IMR-90 (cell line): ENCODE measurements around the gene DPYSL5. TPM values are rescaled to one million over a fixed set of nuclear protein-coding genes. Genes with fewer than 3 reads are reported as not detected.

Source experiments
- ATAC-seq: fragments of 200-7000 bp; cut with Tn5 transposase; 2 replicates; pipeline ENCODE4 v1.9.1; 2020; ENCODE audit warnings: low read depth, mild to moderate bottlenecking, moderate library complexity
- BruUV-seq: library from RNA; stranded (reverse); fragments of 400-500 nt; replicated peaks from 2 replicates; lab custom pipeline; 2021; lab: Mats Ljungman, UMichigan
- CTCF ChIA-PET: fragments of 300-600 bp; formaldehyde crosslinking; extraction: SDS; loops from one replicate; lab custom pipeline; 2021; ENCODE audit warnings: antibody characterized with exemption; lab: Yijun Ruan, JAX
- POLR2A ChIA-PET: fragments of 300-600 bp; sonication (Branson Sonifier 250); formaldehyde crosslinking; loops from one replicate; lab custom pipeline; 2022; ENCODE audit warnings: antibody characterized with exemption; ENCODE audit not compliant: unreplicated experiment; lab: Charles Lee
- DNase-seq: peaks from one replicate; pipeline ENCODE4 v3.0.0; 2013
- H2AFZ ChIP-seq: replicated peaks from 2 replicates; pipeline ENCODE3; 2013; ENCODE audit warnings: low read length, mild to moderate bottlenecking; ENCODE audit not compliant: poor library complexity
- H2AK5ac ChIP-seq: 2 replicates; pipeline ENCODE4 v1.6.1; 2013; ENCODE audit warnings: low read depth, low read length, inconsistent platforms
- H2AK9ac ChIP-seq: replicated peaks from 2 replicates; pipeline ENCODE3; 2013; ENCODE audit warnings: mild to moderate bottlenecking, low read depth, low read length, moderate library complexity; ENCODE audit not compliant: poor library complexity
- H2BK120ac ChIP-seq: 2 replicates; pipeline ENCODE4 v1.6.1; 2013; ENCODE audit warnings: low read depth, low read length, inconsistent platforms
- H2BK15ac ChIP-seq: 3 replicates; pipeline ENCODE4 v1.6.1; 2013; ENCODE audit warnings: low read depth, low read length, inconsistent platforms
- H2BK20ac ChIP-seq: 2 replicates; pipeline ENCODE4 v1.6.1; 2013; ENCODE audit warnings: low read depth, mild to moderate bottlenecking, inconsistent platforms, low read length, moderate library complexity
- H2BK5ac ChIP-seq: 2 replicates; pipeline ENCODE4 v1.6.1; 2013; ENCODE audit warnings: mild to moderate bottlenecking, low read depth, low read length, inconsistent platforms; ENCODE audit not compliant: poor library complexity, severe bottlenecking
- H3K14ac ChIP-seq: replicated peaks from 2 replicates; pipeline ENCODE4 v1.6.1; 2013; ENCODE audit warnings: low read depth, low read length, inconsistent platforms
- H3K18ac ChIP-seq: 2 replicates; pipeline ENCODE4 v1.6.1; 2013; ENCODE audit warnings: low read depth, low read length, control low read depth
- H3K23ac ChIP-seq: 2 replicates; pipeline ENCODE4 v1.6.1; 2013; ENCODE audit warnings: low read depth, low read length, inconsistent platforms
- H3K27ac ChIP-seq: 2 replicates; pipeline ENCODE4 v1.5.1; 2013; ENCODE audit warnings: mild to moderate bottlenecking, control low read depth, low read length; ENCODE audit not compliant: insufficient read depth
- H3K27me3 ChIP-seq: 2 replicates; pipeline ENCODE4 v1.6.1; 2013; ENCODE audit warnings: low read length; ENCODE audit not compliant: control insufficient read depth, insufficient read depth
- H3K36me3 ChIP-seq: 2 replicates; pipeline ENCODE4 v1.6.1; 2013; ENCODE audit warnings: low read length, mixed read lengths; ENCODE audit not compliant: control insufficient read depth, insufficient read depth
- H3K4ac ChIP-seq: 2 replicates; pipeline ENCODE4 v1.6.1; 2013; ENCODE audit warnings: low read depth, low read length, inconsistent platforms
- H3K4me1 ChIP-seq: 2 replicates; pipeline ENCODE4 v1.6.1; 2013; ENCODE audit warnings: low read length, mixed read lengths; ENCODE audit not compliant: control insufficient read depth, insufficient read depth
- H3K4me2 ChIP-seq: 2 replicates; pipeline ENCODE4 v1.6.1; 2013; ENCODE audit warnings: low read depth, mild to moderate bottlenecking, control low read depth, low read length, moderate library complexity
- H3K4me3 ChIP-seq: 2 replicates; pipeline ENCODE4 v1.5.1; 2013; ENCODE audit warnings: low read depth, mild to moderate bottlenecking, control low read depth, low read length, moderate library complexity; ENCODE audit not compliant: insufficient read depth
- H3K56ac ChIP-seq: 2 replicates; pipeline ENCODE4 v1.6.1; 2013; ENCODE audit warnings: low read length, inconsistent platforms; ENCODE audit not compliant: insufficient read depth; ENCODE audit errors: extremely low read depth
- H3K79me1 ChIP-seq, 2 experiments: 2 replicates each; pipeline ENCODE4 v1.6.1; 2013; ENCODE audit warnings: low read length in 2 of 2, inconsistent platforms in 1 of 2, low read depth in 1 of 2
- H3K9ac ChIP-seq: 2 replicates; pipeline ENCODE4 v1.6.1; 2013; ENCODE audit warnings: low read depth, low read length, control low read depth
- H3K9me1 ChIP-seq: 2 replicates; pipeline ENCODE4 v1.6.1; 2013; ENCODE audit warnings: low read length, inconsistent platforms; ENCODE audit not compliant: insufficient read depth
- H3K9me3 ChIP-seq: 2 replicates; pipeline ENCODE4 v1.6.1; 2013; ENCODE audit warnings: low read length; ENCODE audit not compliant: control insufficient read depth, insufficient read depth
- H4K20me1 ChIP-seq: 2 replicates; pipeline ENCODE4 v1.6.1; 2013; ENCODE audit warnings: low read length, inconsistent platforms; ENCODE audit not compliant: insufficient read depth
- H4K5ac ChIP-seq: 2 replicates; pipeline ENCODE4 v1.6.1; 2013; ENCODE audit warnings: mild to moderate bottlenecking, low read depth, low read length, control low read depth
- H4K8ac ChIP-seq, 2 experiments: 2 replicates each; pipeline ENCODE4 v1.6.1; 2013; ENCODE audit warnings: low read depth in 2 of 2, low read length in 2 of 2, control low read depth in 1 of 2, inconsistent platforms in 1 of 2
- H4K91ac ChIP-seq: 2 replicates; pipeline ENCODE4 v1.6.1; 2013; ENCODE audit warnings: low read depth, low read length, inconsistent platforms; ENCODE audit not compliant: insufficient read depth
- BHLHE40 ChIP-seq: fragments of 150-350 bp; IDR thresholded peaks from 2 replicates; pipeline ENCODE4 v1.6.1; 2016; ENCODE audit warnings: mild to moderate bottlenecking, low read depth, low read length
- CEBPB ChIP-seq: IDR thresholded peaks from 2 replicates; pipeline ENCODE4 v1.6.1; 2012; ENCODE audit warnings: low read depth, low read length, improper control_type of control experiment
- FOS ChIP-seq: fragments of 150-350 bp; IDR thresholded peaks from 2 replicates; pipeline ENCODE4 v1.6.1; 2016; ENCODE audit warnings: low read depth, low read length
- MAFK ChIP-seq: IDR thresholded peaks from 2 replicates; pipeline ENCODE4 v1.6.1; 2012; ENCODE audit warnings: low read depth, low read length, improper control_type of control experiment
- MAZ ChIP-seq: IDR thresholded peaks from 2 replicates; pipeline ENCODE4 v1.6.1; 2012; ENCODE audit warnings: low read depth, mild to moderate bottlenecking, low read length, improper control_type of control experiment, moderate library complexity, borderline replicate concordance
- MXI1 ChIP-seq: IDR thresholded peaks from 2 replicates; pipeline ENCODE4 v1.6.1; 2012; ENCODE audit warnings: low read depth, mild to moderate bottlenecking, low read length, moderate library complexity, borderline replicate concordance
- NFE2L2 ChIP-seq: fragments of 150-350 bp; IDR thresholded peaks from 2 replicates; pipeline ENCODE4 v1.6.1; 2016; ENCODE audit warnings: low read depth, mild to moderate bottlenecking, low read length
- POLR2A ChIP-seq: IDR thresholded peaks from 2 replicates; pipeline ENCODE4 v1.6.1; 2012; ENCODE audit warnings: mild to moderate bottlenecking, low read depth, low read length
- RAD21 ChIP-seq: IDR thresholded peaks from 2 replicates; pipeline ENCODE4 v1.6.1; 2012; ENCODE audit warnings: low read length, improper control_type of control experiment
- RCOR1 ChIP-seq: IDR thresholded peaks from 2 replicates; pipeline ENCODE4 v1.6.1; 2012; ENCODE audit warnings: mild to moderate bottlenecking, low read length, improper control_type of control experiment; ENCODE audit not compliant: insufficient replicate concordance
- RFX5 ChIP-seq: IDR thresholded peaks from 2 replicates; pipeline ENCODE4 v1.8.0; 2012; ENCODE audit warnings: low read depth, mild to moderate bottlenecking, low read length, moderate library complexity
- SMC3 ChIP-seq: fragments of 150-350 bp; IDR thresholded peaks from 2 replicates; pipeline ENCODE4 v1.6.1; 2016; ENCODE audit warnings: low read depth, mild to moderate bottlenecking, antibody characterized with exemption, low read length, moderate library complexity
- WGBS, 2 experiments: methylation state at CpG; one replicate each; pipeline versions ENCODE4 v1.1.5 to v1.1.7; 2013; ENCODE audit warnings: missing lambda C conversion rate in 2 of 2; ENCODE audit not compliant: insufficient read length in 1 of 2; ENCODE audit errors: extremely low coverage in 2 of 2; 5-methylcytosine and 5-hydroxymethylcytosine counted together
- dilution Hi-C: fragments of 300-500 bp; cut with HindIII; formaldehyde crosslinking; loops from one replicate; pipeline ENCODE4 v1.14.3; 2018; ENCODE audit warnings: low sequenced_read_pairs; ENCODE audit not compliant: unreplicated experiment
- in situ Hi-C: fragments of 300-500 bp; cut with MboI; formaldehyde crosslinking; loops from 3 replicates; pipeline ENCODE4 v1.14.3; 2019; ENCODE audit warnings: low sequenced_read_pairs, inconsistent platforms, mixed read lengths
- intact Hi-C: fragments of 100-400 bp; cut with micrococcal nuclease; formaldehyde crosslinking; loops from 2 replicates; pipeline ENCODE4 v1.10.0; 2022
- polyA plus RNA-seq, 3 experiments: library from polyadenylated mRNA; depleted of rRNA; stranded (reverse); fragments of >200 nt; gene quantifications; 2 replicates each; pipeline ENCODE4 v1.2.3, GENCODE V29; 2012; ENCODE audit warnings: low replicate concordance in 1 of 3
- total RNA-seq: library from RNA; depleted of rRNA; stranded (reverse); fragments of >200 nt; gene quantifications from 2 replicates; pipeline ENCODE4 v1.2.3, GENCODE V29; 2012
- TF ChIP-seq, protein P1 (sequence below): conservative IDR thresholded peaks from 2 replicates; pipeline ENCODE4 v1.5.1; 2012; ENCODE audit warnings: mild to moderate bottlenecking, low read depth, low read length, improper control_type of control experiment
- TF ChIP-seq, protein P2 (sequence below): fragments of 150-350 bp; IDR thresholded peaks from 2 replicates; pipeline ENCODE4 v1.6.1; 2017; ENCODE audit warnings: mild to moderate bottlenecking, antibody characterized with exemption, low read length, low read depth
- TF ChIP-seq, protein P3 (sequence below): fragments of 150-350 bp; IDR thresholded peaks from 2 replicates; pipeline ENCODE4 v1.6.1; 2016; ENCODE audit warnings: low read depth, mild to moderate bottlenecking, low read length, moderate library complexity, borderline replicate concordance

The DPYSL5 gene
- total and polyA plus RNA-seq, 2 of the 4 experiments (the other 2 are of a cell fraction), result not detected

DNA sequence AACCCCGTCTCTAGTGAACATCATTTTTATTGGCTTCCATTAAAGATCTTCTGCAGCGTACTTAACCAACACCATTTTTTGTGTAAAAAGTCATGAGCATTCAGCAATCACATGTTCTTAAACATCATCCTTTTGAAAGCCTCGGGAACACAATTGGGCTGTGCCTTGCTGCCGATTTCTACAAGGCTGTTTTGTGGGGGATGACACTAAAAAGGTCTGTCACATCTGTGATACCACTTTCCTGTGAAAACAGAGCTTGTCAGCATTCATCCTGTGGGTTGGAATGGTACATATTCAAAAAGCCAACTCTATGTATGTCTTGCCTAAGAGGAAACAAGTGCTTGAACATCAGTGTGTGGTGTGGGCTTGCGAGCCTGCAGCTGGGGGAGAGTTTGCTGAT, 73.4 kb downstream of the DPYSL5 start:
- Histone ChIP-seq H2BK20ac (no peak overlapping the region), H3K23ac (no peak overlapping the region), H4K20me1 (no peaks in the 10 kb centered on the region), H3K56ac (no peak overlapping the region), H2BK5ac (no peak overlapping the region), H4K91ac (no peak overlapping the region), H3K79me1 (no peaks in the 10 kb centered on the region), H3K4me3 (no peak overlapping the region), H3K36me3 (no peaks in the 10 kb centered on the region), H3K18ac (no peak overlapping the region), H3K9me3 (no peaks in the 10 kb centered on the region), H3K4me1 (peaks cover 5% of the 10 kb centered on the region; the same call in 1 of the 2 replicates), H4K8ac (no peak overlapping the region), H3K27ac (no peak overlapping the region), H3K4me2 (no peak overlapping the region), H4K5ac (no peak overlapping the region), H3K27me3 (peaks cover 40% of the 10 kb centered on the region), H3K9me1 (no peaks in the 10 kb centered on the region), H3K14ac (no peak overlapping the region), H2BK120ac (no peak overlapping the region), H2AK9ac (no peak overlapping the region), H2AFZ (no peak overlapping the region), H3K4ac (no peak overlapping the region), H2BK15ac (no peak overlapping the region), H2AK5ac (no peak overlapping the region), H3K9ac (no peak overlapping the region)
- in situ Hi-C loops (no loop called here), dilution Hi-C loops (no loop called here), intact Hi-C loops (no loop called here)
- ATAC-seq (no peak), DNase-seq (no peak)
- no peak for TF ChIP-seq FOS
- TF ChIP-seq, protein P1, sequence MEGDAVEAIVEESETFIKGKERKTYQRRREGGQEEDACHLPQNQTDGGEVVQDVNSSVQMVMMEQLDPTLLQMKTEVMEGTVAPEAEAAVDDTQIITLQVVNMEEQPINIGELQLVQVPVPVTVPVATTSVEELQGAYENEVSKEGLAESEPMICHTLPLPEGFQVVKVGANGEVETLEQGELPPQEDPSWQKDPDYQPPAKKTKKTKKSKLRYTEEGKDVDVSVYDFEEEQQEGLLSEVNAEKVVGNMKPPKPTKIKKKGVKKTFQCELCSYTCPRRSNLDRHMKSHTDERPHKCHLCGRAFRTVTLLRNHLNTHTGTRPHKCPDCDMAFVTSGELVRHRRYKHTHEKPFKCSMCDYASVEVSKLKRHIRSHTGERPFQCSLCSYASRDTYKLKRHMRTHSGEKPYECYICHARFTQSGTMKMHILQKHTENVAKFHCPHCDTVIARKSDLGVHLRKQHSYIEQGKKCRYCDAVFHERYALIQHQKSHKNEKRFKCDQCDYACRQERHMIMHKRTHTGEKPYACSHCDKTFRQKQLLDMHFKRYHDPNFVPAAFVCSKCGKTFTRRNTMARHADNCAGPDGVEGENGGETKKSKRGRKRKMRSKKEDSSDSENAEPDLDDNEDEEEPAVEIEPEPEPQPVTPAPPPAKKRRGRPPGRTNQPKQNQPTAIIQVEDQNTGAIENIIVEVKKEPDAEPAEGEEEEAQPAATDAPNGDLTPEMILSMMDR, result no peak
- TF ChIP-seq MAZ, result no peak
- TF ChIP-seq RCOR1, result no peak
- TF ChIP-seq SMC3, result no peak
- TF ChIP-seq RFX5, result no peak
- TF ChIP-seq MXI1, result no peak
- no peak for TF ChIP-seq CEBPB
- TF ChIP-seq, protein P2, sequence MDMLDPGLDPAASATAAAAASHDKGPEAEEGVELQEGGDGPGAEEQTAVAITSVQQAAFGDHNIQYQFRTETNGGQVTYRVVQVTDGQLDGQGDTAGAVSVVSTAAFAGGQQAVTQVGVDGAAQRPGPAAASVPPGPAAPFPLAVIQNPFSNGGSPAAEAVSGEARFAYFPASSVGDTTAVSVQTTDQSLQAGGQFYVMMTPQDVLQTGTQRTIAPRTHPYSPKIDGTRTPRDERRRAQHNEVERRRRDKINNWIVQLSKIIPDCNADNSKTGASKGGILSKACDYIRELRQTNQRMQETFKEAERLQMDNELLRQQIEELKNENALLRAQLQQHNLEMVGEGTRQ, result no peak
- TF ChIP-seq NFE2L2, result no peak
- TF ChIP-seq POLR2A, result no peak
- no peak for TF ChIP-seq BHLHE40
- TF ChIP-seq MAFK, result no peak
- TF ChIP-seq, protein P3, sequence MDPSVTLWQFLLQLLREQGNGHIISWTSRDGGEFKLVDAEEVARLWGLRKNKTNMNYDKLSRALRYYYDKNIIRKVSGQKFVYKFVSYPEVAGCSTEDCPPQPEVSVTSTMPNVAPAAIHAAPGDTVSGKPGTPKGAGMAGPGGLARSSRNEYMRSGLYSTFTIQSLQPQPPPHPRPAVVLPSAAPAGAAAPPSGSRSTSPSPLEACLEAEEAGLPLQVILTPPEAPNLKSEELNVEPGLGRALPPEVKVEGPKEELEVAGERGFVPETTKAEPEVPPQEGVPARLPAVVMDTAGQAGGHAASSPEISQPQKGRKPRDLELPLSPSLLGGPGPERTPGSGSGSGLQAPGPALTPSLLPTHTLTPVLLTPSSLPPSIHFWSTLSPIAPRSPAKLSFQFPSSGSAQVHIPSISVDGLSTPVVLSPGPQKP, result no peak
- TF ChIP-seq RAD21, result no peak
- POLR2A ChIA-PET, result no interaction called here
- no TSS peak for BruUV-seq
- WGBS, 2 experiments, result 67% methylated on average over 1 of the region's 5 CpGs; no CpG with 5 or more reads in 1 of the 2 experiments
- CTCF ChIA-PET, result interaction anchor here (0.7 kb wide), 1 partner anchor 27 kb away, joined by 3 read pairs; no protein-coding TSS in a partner anchor
